SK-N-SH (cell line): ENCODE measurements around the gene SPATA20.

Experiments
- CHD2 ChIP-seq: fragments of 150-350 bp; IDR thresholded peaks from 2 replicates; pipeline ENCODE4 v1.6.1; 2018; ENCODE audit warnings: low read length; ENCODE audit not compliant: partially characterized antibody
- MEF2A ChIP-seq: IDR thresholded peaks from 2 replicates; pipeline ENCODE4 v1.4.0; 2012; ENCODE audit warnings: low read depth, borderline replicate concordance
- POLR2AphosphoS5 ChIP-seq: IDR thresholded peaks from 2 replicates; pipeline ENCODE4 v1.6.1; 2012; ENCODE audit warnings: low read depth, low read length
- RAD21 ChIP-seq: IDR thresholded peaks from 2 replicates; pipeline ENCODE4 v1.6.1; 2012; ENCODE audit warnings: mild to moderate bottlenecking, low read length
- RCOR1 ChIP-seq: fragments of 150-350 bp; IDR thresholded peaks from 2 replicates; pipeline ENCODE4 v1.6.1; 2017; ENCODE audit warnings: antibody characterized with exemption, low read length
- TCF12 ChIP-seq: IDR thresholded peaks from 2 replicates; pipeline ENCODE4 v1.4.0; 2012
- TF ChIP-seq, protein P1 (sequence below): fragments of 200-600 bp; sonication (generic); IDR thresholded peaks from 2 replicates; pipeline ENCODE4 v1.6.1; 2017; ENCODE audit warnings: antibody characterized with exemption, mild to moderate bottlenecking, moderate library complexity
- TF ChIP-seq, protein P2 (sequence below): fragments of 150-350 bp; IDR thresholded peaks from 2 replicates; pipeline ENCODE4 v1.6.1; 2017; ENCODE audit warnings: antibody characterized with exemption, low read length, low read depth, borderline replicate concordance
- TF ChIP-seq, protein P3 (sequence below): IDR thresholded peaks from 2 replicates; pipeline ENCODE4 v1.4.0; 2012; ENCODE audit warnings: low read depth

DNA sequence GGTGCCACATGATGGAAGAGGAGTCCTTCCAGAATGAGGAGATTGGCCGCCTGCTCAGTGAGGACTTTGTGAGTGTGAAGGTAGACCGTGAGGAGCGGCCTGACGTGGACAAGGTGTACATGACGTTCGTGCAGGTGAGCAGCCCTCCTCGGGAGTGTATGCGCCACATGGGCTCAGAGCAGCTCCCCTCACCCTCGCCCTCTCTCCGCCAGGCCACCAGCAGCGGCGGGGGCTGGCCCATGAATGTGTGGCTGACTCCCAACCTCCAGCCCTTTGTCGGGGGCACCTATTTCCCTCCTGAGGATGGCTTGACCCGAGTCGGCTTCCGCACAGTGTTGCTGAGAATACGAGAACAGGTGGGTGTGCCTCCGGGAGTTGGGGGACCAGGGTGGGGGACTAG, 1.9 kb downstream of the SPATA20 start:
- TF ChIP-seq, protein P1, sequence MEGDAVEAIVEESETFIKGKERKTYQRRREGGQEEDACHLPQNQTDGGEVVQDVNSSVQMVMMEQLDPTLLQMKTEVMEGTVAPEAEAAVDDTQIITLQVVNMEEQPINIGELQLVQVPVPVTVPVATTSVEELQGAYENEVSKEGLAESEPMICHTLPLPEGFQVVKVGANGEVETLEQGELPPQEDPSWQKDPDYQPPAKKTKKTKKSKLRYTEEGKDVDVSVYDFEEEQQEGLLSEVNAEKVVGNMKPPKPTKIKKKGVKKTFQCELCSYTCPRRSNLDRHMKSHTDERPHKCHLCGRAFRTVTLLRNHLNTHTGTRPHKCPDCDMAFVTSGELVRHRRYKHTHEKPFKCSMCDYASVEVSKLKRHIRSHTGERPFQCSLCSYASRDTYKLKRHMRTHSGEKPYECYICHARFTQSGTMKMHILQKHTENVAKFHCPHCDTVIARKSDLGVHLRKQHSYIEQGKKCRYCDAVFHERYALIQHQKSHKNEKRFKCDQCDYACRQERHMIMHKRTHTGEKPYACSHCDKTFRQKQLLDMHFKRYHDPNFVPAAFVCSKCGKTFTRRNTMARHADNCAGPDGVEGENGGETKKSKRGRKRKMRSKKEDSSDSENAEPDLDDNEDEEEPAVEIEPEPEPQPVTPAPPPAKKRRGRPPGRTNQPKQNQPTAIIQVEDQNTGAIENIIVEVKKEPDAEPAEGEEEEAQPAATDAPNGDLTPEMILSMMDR: no peak
- TF ChIP-seq, protein P2, sequence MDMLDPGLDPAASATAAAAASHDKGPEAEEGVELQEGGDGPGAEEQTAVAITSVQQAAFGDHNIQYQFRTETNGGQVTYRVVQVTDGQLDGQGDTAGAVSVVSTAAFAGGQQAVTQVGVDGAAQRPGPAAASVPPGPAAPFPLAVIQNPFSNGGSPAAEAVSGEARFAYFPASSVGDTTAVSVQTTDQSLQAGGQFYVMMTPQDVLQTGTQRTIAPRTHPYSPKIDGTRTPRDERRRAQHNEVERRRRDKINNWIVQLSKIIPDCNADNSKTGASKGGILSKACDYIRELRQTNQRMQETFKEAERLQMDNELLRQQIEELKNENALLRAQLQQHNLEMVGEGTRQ: no peak
- TF ChIP-seq CHD2: no peak
- no peak for TF ChIP-seq POLR2AphosphoS5
- no peak for TF ChIP-seq MEF2A
- TF ChIP-seq, protein P3, sequence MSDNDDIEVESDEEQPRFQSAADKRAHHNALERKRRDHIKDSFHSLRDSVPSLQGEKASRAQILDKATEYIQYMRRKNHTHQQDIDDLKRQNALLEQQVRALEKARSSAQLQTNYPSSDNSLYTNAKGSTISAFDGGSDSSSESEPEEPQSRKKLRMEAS: no peak
- no peak for TF ChIP-seq RAD21
- TF ChIP-seq RCOR1: no peak
- no peak for TF ChIP-seq TCF12
